Sigmoid colon (tissue), 7 donors: ENCODE measurements around the gene ATP2B3. TPM values are rescaled to one million over a fixed set of nuclear protein-coding genes. Genes with fewer than 3 reads are reported as not detected.

Experiments used
- DNase-seq: peaks from one replicate; pipeline ENCODE4 v3.0.0-alpha.2; 2019
- H3K27ac ChIP-seq, 4 donors: fragments of 200-600 bp; sonication (generic); one replicate each; pipeline ENCODE4 v1.5.1; 2016 to 2019; ENCODE audit warnings: mild to moderate bottlenecking in 1 of 4
- H3K27me3 ChIP-seq, 3 donors: fragments of 200-600 bp; sonication (generic); one replicate each; pipeline ENCODE4 v1.5.1; 2019; ENCODE audit warnings: mild to moderate bottlenecking in 1 of 3
- H3K36me3 ChIP-seq, 4 donors: fragments of 200-600 bp; sonication (generic); one replicate each; pipeline ENCODE4 v1.5.1; 2016 to 2019
- H3K4me1 ChIP-seq, 4 donors: fragments of 200-600 bp; sonication (generic); one replicate each; pipeline ENCODE4 v1.5.1; 2017 to 2019
- H3K4me3 ChIP-seq, 4 donors: fragments of 200-600 bp; sonication (generic); one replicate each; pipeline ENCODE4 v1.5.1; 2017 to 2019; ENCODE audit warnings: mild to moderate bottlenecking in 2 of 4, moderate library complexity in 1 of 4
- H3K9me3 ChIP-seq, 4 donors: fragments of 200-600 bp in 3 of 4; sonication (generic) in 3 of 4; one replicate each; pipeline versions ENCODE4 v1.5.1 to v1.6.1; 2013 to 2019
- EP300 ChIP-seq, 4 donors: sonication (generic); formaldehyde crosslinking; IDR thresholded peaks; one replicate each; pipeline ENCODE4 v1.6.1; 2017; ENCODE audit warnings: antibody characterized with exemption in 4 of 4
- POLR2A ChIP-seq, 2 donors: fragments of 450-650 bp; IDR thresholded peaks; one replicate each; pipeline ENCODE4 v1.6.1; 2016; ENCODE audit warnings: antibody characterized with exemption in 2 of 2, mild to moderate bottlenecking in 2 of 2, moderate library complexity in 2 of 2
- POLR2AphosphoS5 ChIP-seq, 4 donors: sonication (generic); formaldehyde crosslinking; IDR thresholded peaks; one replicate each; pipeline ENCODE4 v1.6.1; 2017; ENCODE audit warnings: antibody characterized with exemption in 4 of 4
- WGBS, 2 donors: extraction: QIAGEN DNeasy Blood & Tissue Kit; methylation state at CpG; one replicate each; pipeline ENCODE4 v1.1.7; 2013; 5-methylcytosine and 5-hydroxymethylcytosine counted together
- intact Hi-C: fragments of 100-400 bp; cut with DNase I; formaldehyde crosslinking; loops from one replicate; pipeline ENCODE4 v1.15.1; 2023
- polyA plus RNA-seq, 3 donors: library from polyadenylated mRNA; stranded (reverse); fragments of 200-250 nt; gene quantifications; one replicate each; pipeline ENCODE4 v1.2.3, GENCODE V29; 2013
- total RNA-seq, 4 donors: library from RNA; depleted of rRNA; stranded (reverse); fragments of >200 nt; gene quantifications; one replicate each; pipeline ENCODE4 v1.1.0, GENCODE V29; 2016
- TF ChIP-seq, protein P1 (sequence below), 4 experiments: fragments of 450-650 bp in 3 of 4; fragments of 200-600 bp in 1 of 4; IDR thresholded peaks; one replicate each; pipeline ENCODE4 v1.5.1; 2016 to 2019; ENCODE audit warnings: antibody characterized with exemption in 4 of 4, mild to moderate bottlenecking in 3 of 4, moderate library complexity in 2 of 4
- donor health status: healthy with polysubstance abuse.
- donor health status: Bipolar disorder and iron deficiency.
- donor health status: healthy.

ATP2B3 gene
- total and polyA plus RNA-seq, 7 donors, result under 0.01 to 0.95 (median 0.26) TPM; not detected in 2

DNA sequence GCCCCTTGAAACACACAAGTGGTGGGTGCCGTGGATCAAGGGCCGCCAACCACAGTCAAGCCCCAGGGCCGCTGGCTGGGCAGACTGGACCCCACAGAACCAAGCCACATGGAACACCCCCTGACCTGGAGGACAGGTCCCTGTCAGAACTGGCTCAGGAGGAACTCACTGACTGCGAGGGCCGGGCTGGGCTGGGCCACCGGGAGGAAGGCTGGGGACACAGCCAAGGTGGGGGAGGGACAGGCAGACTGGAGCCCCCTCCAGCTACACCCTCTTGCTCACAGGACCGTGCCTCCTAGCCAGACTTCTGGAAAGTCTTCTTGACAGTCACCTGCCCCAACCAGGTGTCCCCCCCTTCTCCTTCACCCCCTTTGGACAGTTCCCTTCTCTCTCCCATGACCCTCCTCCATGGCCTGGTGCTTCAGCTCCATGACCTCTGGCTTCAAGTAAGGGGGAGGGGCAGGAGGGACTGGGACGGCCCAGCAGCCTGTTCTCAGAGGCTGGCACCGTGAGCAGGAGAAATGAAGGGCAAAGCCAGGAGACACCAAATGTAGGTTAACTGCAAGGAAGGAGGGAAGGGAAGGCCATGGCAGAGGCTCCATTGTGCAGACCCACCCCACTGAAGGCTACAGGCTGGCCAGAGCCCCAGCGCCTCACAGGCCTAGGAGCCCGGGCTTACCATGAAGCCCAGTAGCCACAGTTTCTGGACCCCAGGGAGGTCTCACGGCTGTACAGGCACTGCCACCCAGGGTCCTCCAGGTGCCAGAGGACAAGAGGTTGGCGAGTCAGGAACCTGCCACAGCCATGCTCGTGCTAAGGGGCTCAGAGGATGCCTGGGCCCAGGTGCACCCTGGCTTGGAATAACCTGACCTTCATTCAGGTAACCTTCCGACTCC is 107.0 kb downstream of the ATP2B3 start:
- TF ChIP-seq POLR2A (IDR thresholded peaks at IDR 0.05) (no peak), EP300 (IDR thresholded peaks at IDR 0.05) (no peak), POLR2AphosphoS5 (IDR thresholded peaks at IDR 0.05) (no peak)
- TF ChIP-seq, protein P1, sequence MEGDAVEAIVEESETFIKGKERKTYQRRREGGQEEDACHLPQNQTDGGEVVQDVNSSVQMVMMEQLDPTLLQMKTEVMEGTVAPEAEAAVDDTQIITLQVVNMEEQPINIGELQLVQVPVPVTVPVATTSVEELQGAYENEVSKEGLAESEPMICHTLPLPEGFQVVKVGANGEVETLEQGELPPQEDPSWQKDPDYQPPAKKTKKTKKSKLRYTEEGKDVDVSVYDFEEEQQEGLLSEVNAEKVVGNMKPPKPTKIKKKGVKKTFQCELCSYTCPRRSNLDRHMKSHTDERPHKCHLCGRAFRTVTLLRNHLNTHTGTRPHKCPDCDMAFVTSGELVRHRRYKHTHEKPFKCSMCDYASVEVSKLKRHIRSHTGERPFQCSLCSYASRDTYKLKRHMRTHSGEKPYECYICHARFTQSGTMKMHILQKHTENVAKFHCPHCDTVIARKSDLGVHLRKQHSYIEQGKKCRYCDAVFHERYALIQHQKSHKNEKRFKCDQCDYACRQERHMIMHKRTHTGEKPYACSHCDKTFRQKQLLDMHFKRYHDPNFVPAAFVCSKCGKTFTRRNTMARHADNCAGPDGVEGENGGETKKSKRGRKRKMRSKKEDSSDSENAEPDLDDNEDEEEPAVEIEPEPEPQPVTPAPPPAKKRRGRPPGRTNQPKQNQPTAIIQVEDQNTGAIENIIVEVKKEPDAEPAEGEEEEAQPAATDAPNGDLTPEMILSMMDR (IDR thresholded peaks at IDR 0.05), result no peak
- Histone ChIP-seq H3K27ac (no peak overlapping the region), H3K4me1 (no peaks in the 10 kb centered on the region), H3K9me3 (no peaks in the 10 kb centered on the region), H3K27me3 (peaks cover 0 to 3% (median 0%) of the 10 kb centered on the region in 3 donors), H3K4me3 (no peak overlapping the region), H3K36me3 (no peaks in the 10 kb centered on the region)
- DNase-seq, result peak; percentile 52
- WGBS, 2 donors, result 75 to 85% methylated on average over 15 of the region's 15 CpGs
- intact Hi-C loops, result no loop called here

DNA sequence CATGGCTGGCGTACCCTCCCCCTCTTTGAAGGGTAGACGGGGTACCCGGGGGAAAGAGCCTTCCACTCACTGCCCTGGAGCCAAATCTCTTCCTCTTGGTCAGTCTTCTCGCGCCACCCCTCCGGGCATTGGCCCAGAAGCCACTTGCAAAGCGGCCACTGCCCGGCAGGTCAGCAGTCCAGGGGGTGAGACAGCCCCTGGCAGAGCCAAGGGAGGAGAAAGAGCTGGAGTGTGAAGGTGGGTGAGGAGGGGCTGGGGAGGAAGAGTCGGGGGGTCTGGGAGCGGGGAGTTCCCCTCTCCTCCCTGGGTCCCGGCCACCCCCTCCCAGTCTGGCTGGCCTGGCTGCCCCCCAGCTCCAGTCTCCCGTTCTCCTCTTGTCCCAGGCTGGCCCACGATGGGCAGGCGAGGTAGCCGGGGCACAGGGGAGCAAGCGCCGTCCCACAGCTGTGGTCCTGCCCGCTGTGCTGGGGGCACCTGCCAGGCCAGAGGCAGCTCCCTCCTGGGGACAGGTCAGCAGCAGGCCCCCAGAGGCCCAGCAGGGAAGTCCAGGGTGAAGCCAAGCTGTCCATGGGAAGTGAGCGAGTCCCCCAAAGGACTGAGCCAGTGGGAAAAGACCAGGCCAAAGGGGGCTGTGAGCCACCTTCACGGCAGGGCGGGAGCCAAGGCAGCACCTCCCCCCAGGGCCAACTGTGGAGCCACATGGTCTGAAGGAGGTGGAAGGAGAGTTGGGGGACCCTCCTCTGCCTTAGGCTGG is 108.0 kb downstream of the ATP2B3 start:
- intact Hi-C loops, result no loop called here
- Histone ChIP-seq H3K36me3 (no peaks in the 10 kb centered on the region), H3K4me3 (no peak overlapping the region), H3K9me3 (no peaks in the 10 kb centered on the region), H3K27ac (no peak overlapping the region), H3K4me1 (no peaks in the 10 kb centered on the region), H3K27me3 (peaks cover 0 to 3% (median 0%) of the 10 kb centered on the region in 3 donors)
- WGBS, 2 donors, result 87 to 93% methylated on average over 19 to 21 of the region's 21 CpGs
- DNase-seq, result peak; percentile 56
- no peak for TF ChIP-seq EP300 (IDR thresholded peaks at IDR 0.05)
- TF ChIP-seq POLR2A (IDR thresholded peaks at IDR 0.05), result no peak
- no peak for TF ChIP-seq POLR2AphosphoS5 (IDR thresholded peaks at IDR 0.05)
- TF ChIP-seq, protein P1 (IDR thresholded peaks at IDR 0.05), result no peak

DNA sequence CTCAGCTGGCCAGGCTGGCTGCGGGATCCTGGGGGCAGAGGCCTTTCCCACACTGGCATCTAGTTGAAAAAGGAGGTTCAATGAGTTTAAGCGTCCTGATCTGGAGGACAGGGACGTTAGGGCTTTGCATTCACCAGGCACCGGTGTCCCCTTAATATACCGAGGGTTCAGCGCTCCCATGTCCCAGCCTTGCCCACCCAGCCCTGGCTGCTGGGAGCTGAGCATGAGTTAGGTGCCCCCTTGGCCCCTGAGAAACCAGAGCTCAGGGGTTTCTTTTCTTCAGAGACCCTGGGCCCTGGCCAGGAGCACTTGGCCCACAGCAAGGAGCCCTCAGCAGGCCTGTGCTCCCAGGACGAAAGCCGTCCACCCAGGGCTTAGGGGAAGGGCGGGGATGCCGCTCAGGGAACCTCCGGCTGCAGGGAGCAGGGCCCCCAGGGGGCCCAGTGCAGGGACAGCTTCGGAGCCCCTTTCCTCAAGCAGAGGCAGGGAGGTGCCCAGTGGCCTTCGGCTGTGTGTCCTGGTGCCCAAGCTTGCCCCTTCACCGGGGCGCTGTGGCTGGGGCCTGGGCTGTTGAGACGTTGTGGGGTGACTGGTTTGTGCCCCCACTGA is 108.7 kb downstream of the ATP2B3 start:
- no peak overlapping the region for H3K27ac ChIP-seq
- intact Hi-C loops, result no loop called here
- TF ChIP-seq POLR2AphosphoS5 (IDR thresholded peaks at IDR 0.05), result no peak
- no peak for TF ChIP-seq POLR2A (IDR thresholded peaks at IDR 0.05)
- TF ChIP-seq, protein P1 (IDR thresholded peaks at IDR 0.05), result no peak
- TF ChIP-seq EP300 (IDR thresholded peaks at IDR 0.05), result no peak
- H3K36me3 ChIP-seq, result no peaks in the 10 kb centered on the region
- no peaks in the 10 kb centered on the region for H3K4me1 ChIP-seq
- H3K4me3 ChIP-seq, result no peak overlapping the region
- H3K27me3 ChIP-seq, result peaks cover 0 to 3% (median 0%) of the 10 kb centered on the region in 3 donors
- peak; percentile 58 for DNase-seq
- WGBS, 2 donors, result 84 to 85% methylated on average over 16 of the region's 16 CpGs
- H3K9me3 ChIP-seq, result no peaks in the 10 kb centered on the region

DNA sequence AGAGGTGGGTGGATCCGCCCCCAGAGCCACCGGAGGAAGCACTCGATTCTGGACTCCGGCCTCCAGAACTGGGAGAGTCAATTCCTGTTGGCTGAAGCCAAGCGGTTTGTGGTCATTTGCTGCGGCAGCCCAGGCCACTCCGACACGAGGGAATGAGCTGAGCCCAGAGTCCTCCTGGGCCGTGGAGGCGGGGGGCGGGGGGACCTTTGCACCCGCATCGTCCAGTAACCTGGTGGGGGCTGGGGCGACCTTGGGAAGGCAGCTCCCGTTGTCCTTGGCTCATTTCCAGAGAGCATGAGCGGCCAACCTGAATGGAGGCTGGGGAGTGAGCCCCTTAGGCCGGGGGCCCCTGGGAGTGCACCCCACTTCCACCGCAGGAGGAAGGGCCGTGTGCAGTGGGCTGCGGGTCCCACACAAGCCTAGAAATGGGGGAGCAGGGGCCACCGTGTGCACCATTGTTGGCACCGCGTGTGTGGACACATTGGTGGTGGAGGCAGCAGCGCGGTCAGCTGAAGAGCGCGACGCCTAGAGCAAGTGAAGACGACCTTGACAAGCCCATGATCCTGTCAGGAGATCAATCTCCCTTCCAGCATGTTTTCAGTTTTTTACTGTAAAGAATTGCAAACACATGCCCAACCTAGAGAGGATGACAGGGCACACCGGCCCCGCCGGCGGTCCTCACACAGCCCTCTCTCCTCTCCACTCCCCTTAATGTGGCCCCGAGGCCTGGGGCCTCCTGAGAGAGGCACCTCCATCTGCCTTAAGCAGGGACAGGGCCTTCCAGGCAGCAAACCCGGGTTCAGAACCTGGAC is 109.6 kb downstream of the ATP2B3 start:
- intact Hi-C loops, result no loop called here
- Histone ChIP-seq H3K4me1 (no peaks in the 10 kb centered on the region), H3K27me3 (peaks cover 0 to 3% (median 0%) of the 10 kb centered on the region in 3 donors), H3K4me3 (no peak overlapping the region), H3K27ac (no peak overlapping the region), H3K36me3 (no peaks in the 10 kb centered on the region), H3K9me3 (no peaks in the 10 kb centered on the region)
- DNase-seq, result no peak
- TF ChIP-seq POLR2AphosphoS5 (IDR thresholded peaks at IDR 0.05), result no peak
- no peak for TF ChIP-seq EP300 (IDR thresholded peaks at IDR 0.05)
- TF ChIP-seq, protein P1 (IDR thresholded peaks at IDR 0.05), result no peak
- TF ChIP-seq POLR2A (IDR thresholded peaks at IDR 0.05), result no peak
- WGBS, 2 donors, result 53 to 82% methylated on average over 35 of the region's 35 CpGs
